ENCODE measurements around the gene REC114.

Gene REC114

GRCh38 chr15:73582851-73583379 lies 140.0 kb downstream of the REC114 start:
- no peak for DNase-seq (ENCODE audit: low read depth)

- DNase-seq (ENCODE audit: low read depth): no peak
These were observed 140.6 kb downstream of the REC114 start for GRCh38 chr15:73583544-73583943.

- DNase-seq (ENCODE audit: low read depth): no peak
These were observed 141.9 kb downstream of the REC114 start for GRCh38 chr15:73584699-73585420.

GRCh38 chr15:73585871-73586654 lies 143.1 kb downstream of the REC114 start:
- no peak for DNase-seq (ENCODE audit: low read depth)

GRCh38 chr15:73589766-73590165 lies 146.8 kb downstream of the REC114 start:
- no peak for DNase-seq (ENCODE audit: low read depth)

- DNase-seq (ENCODE audit: low read depth): no peak
These were observed 147.3 kb downstream of the REC114 start for GRCh38 chr15:73590263-73590662.

- no peak for DNase-seq (ENCODE audit: low read depth)
These were observed 150.5 kb downstream of the REC114 start for GRCh38 chr15:73593304-73594074.

- no peak for DNase-seq (ENCODE audit: low read depth)
These were observed 151.1 kb downstream of the REC114 start for GRCh38 chr15:73594109-73594508.

GRCh38 chr15:73596174-73596573 lies 153.2 kb downstream of the REC114 start:
- DNase-seq (ENCODE audit: low read depth): no peak

GRCh38 chr15:73597036-73597638 lies 154.2 kb downstream of the REC114 start:
- DNase-seq (ENCODE audit: low read depth): no peak

GRCh38 chr15:73598530-73599160 lies 155.7 kb downstream of the REC114 start:
- DNase-seq (ENCODE audit: low read depth): no peak

GRCh38 chr15:73599934-73600333 lies 157.0 kb downstream of the REC114 start:
- DNase-seq (ENCODE audit: low read depth): no peak

GRCh38 chr15:73600413-73601335 lies 157.7 kb downstream of the REC114 start:
- no peak for DNase-seq (ENCODE audit: low read depth)

- no peak for DNase-seq (ENCODE audit: low read depth)
These were observed 158.8 kb downstream of the REC114 start for GRCh38 chr15:73601451-73602445.

GRCh38 chr15:73602446-73602843 lies 159.5 kb downstream of the REC114 start:
- no peak for DNase-seq (ENCODE audit: low read depth)

- DNase-seq (ENCODE audit: low read depth): no peak
These were observed 160.0 kb downstream of the REC114 start for GRCh38 chr15:73602992-73603391.

- DNase-seq (ENCODE audit: low read depth): no peak
These were observed 161.5 kb downstream of the REC114 start for GRCh38 chr15:73604477-73604876.

GRCh38 chr15:73605759-73606436 lies 162.9 kb downstream of the REC114 start:
- DNase-seq (ENCODE audit: low read depth): no peak

GRCh38 chr15:73607405-73607804 lies 164.4 kb downstream of the REC114 start:
- no peak for DNase-seq (ENCODE audit: low read depth)
